RWPE1 (cell line): ENCODE results near the gene MPPE1.

Experiments
- CTCF ChIA-PET: fragments of 350-600 bp; sonication (Branson Sonifier 250); formaldehyde crosslinking; extraction: SDS; loops from one replicate; lab custom pipeline; 2021; lab: Yijun Ruan, JAX
- POLR2A ChIA-PET: fragments of 400-600 bp; formaldehyde crosslinking; extraction: SDS; loops from one replicate; lab custom pipeline; 2020; ENCODE audit warnings: antibody characterized with exemption; ENCODE audit not compliant: low non-redundant PET; lab: Yijun Ruan, JAX
- DNase-seq: peaks from one replicate; pipeline ENCODE4 v3.0.0; 2012; ENCODE audit warnings: low spot score
- H3K27ac ChIP-seq: fragments of 450-650 bp; 2 replicates; pipeline ENCODE4 v1.5.1; 2017
- TF ChIP-seq, protein P1 (sequence below): fragments of 450-650 bp; conservative IDR thresholded peaks from 2 replicates; pipeline ENCODE4 v1.5.1; 2017; ENCODE audit warnings: low read depth, mild to moderate bottlenecking

MPPE1 gene

DNA sequence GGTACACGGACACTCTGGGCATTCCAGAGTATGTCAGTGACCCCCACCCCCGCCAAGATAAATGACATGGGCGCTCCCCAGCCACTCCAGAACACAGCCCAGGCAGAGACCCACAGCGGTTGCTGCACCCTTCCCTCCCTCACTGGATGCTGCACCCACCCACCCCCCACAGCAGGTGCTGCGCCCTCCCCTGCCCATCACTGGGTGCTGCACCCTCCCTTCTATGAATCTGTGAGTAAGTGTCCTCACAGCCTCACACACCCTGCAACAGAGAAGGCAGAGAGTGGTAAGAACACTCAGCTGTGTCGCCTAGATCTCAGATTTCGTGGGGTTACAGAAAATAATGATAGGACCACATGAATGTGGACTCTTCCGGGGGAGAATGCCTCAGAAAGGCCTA lies 33.4 kb downstream of the MPPE1 start:
- no peak overlapping the region for H3K27ac ChIP-seq
- CTCF ChIA-PET: interaction anchor here (0.6 to 1.4 kb wide), 2 partner anchors 141 to 196 kb away, joined by 3 to 6 read pairs; no protein-coding TSS in a partner anchor
- no peak for DNase-seq
- TF ChIP-seq, protein P1, sequence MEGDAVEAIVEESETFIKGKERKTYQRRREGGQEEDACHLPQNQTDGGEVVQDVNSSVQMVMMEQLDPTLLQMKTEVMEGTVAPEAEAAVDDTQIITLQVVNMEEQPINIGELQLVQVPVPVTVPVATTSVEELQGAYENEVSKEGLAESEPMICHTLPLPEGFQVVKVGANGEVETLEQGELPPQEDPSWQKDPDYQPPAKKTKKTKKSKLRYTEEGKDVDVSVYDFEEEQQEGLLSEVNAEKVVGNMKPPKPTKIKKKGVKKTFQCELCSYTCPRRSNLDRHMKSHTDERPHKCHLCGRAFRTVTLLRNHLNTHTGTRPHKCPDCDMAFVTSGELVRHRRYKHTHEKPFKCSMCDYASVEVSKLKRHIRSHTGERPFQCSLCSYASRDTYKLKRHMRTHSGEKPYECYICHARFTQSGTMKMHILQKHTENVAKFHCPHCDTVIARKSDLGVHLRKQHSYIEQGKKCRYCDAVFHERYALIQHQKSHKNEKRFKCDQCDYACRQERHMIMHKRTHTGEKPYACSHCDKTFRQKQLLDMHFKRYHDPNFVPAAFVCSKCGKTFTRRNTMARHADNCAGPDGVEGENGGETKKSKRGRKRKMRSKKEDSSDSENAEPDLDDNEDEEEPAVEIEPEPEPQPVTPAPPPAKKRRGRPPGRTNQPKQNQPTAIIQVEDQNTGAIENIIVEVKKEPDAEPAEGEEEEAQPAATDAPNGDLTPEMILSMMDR: no peak
- POLR2A ChIA-PET: no interaction called here

- TF ChIP-seq, protein P1: no peak
- ChIA-PET CTCF (interaction anchor here (2.5 kb wide), 1 partner anchor 141 kb away, joined by 11 read pairs; no protein-coding TSS in a partner anchor), POLR2A (no interaction called here)
- no peak for DNase-seq
- no peak overlapping the region for H3K27ac ChIP-seq
These were observed 34.3 kb downstream of the MPPE1 start for GRCh38 chr18:11873670-11874340.

- TF ChIP-seq, protein P1: peak; percentile 55
- CTCF ChIA-PET: interaction anchor here (0.6 to 2.5 kb wide), 5 partner anchors 11 to 217 kb away, joined by 3 to 11 read pairs (median 4); no protein-coding TSS in a partner anchor
- no peak overlapping the region for H3K27ac ChIP-seq
- POLR2A ChIA-PET: no interaction called here
- peak; percentile 73 for DNase-seq
These were observed 35.5 kb downstream of the MPPE1 start for GRCh38 chr18:11872479-11873136.

GRCh38 chr18:11871501-11871900 lies 36.6 kb downstream of the MPPE1 start:
- DNase-seq: no peak
- TF ChIP-seq, protein P1: no peak
- POLR2A ChIA-PET: no interaction called here
- CTCF ChIA-PET: interaction anchor here (1.0 to 2.5 kb wide), 3 partner anchors 9 to 216 kb away, joined by 5 to 11 read pairs (median 7); no protein-coding TSS in a partner anchor
- H3K27ac ChIP-seq: no peak overlapping the region

GRCh38 chr18:11868230-11868629 lies 39.9 kb downstream of the MPPE1 start:
- CTCF ChIA-PET: no interaction called here
- POLR2A ChIA-PET: no interaction called here
- no peak overlapping the region for H3K27ac ChIP-seq
- DNase-seq: no peak
- TF ChIP-seq, protein P1: no peak

GRCh38 chr18:11866764-11867163 lies 41.4 kb downstream of the MPPE1 start:
- no peak overlapping the region for H3K27ac ChIP-seq
- DNase-seq: no peak
- CTCF ChIA-PET: no interaction called here
- TF ChIP-seq, protein P1: no peak
- POLR2A ChIA-PET: no interaction called here
